ENCODE results near the gene PRAMEF1.
"Not testable (repeated sequence)": the region's sequence is repeated elsewhere in the genome, so short reads cannot be mapped to it uniquely, and the experiment has no call there.

The PRAMEF1 gene

GRCh38 chr1:12776801-12777557 is 14.2 kb upstream of the PRAMEF1 start:
- no peak for DNase-seq

- no peak for DNase-seq
Observed at GRCh38 chr1:12778061-12778460, 13.1 kb upstream of the PRAMEF1 start.

- DNase-seq: no peak
Observed at GRCh38 chr1:12778907-12779306, 12.3 kb upstream of the PRAMEF1 start.

- DNase-seq: not testable (repeated sequence)
Observed at GRCh38 chr1:12781488-12781887, 9.7 kb upstream of the PRAMEF1 start.

GRCh38 chr1:12783783-12784182 is 7.4 kb upstream of the PRAMEF1 start:
- not testable (repeated sequence) for DNase-seq

- DNase-seq: not testable (repeated sequence)
Observed at GRCh38 chr1:12784729-12785128, 6.5 kb upstream of the PRAMEF1 start.

DNA sequence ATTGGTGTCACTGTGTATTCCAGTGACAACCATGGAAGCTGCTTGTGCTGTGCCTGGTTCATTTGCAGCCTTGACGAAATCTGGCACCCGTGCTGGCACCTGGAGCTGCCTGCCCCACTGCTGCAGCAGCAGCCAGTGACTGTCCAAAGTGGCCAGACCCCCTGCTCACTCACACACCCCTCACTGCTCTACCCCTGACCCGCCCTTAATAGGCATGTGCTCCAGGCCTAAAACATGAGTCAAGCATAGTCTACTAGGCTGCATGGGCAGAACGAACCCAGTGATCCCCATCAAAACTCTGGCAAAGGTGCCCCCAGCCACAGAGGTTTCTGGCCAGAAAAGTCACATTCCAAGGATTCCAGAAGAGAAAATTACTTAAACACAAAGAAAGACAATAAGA is 7.7 kb downstream of the PRAMEF1 start:
- no peak for DNase-seq

DNA sequence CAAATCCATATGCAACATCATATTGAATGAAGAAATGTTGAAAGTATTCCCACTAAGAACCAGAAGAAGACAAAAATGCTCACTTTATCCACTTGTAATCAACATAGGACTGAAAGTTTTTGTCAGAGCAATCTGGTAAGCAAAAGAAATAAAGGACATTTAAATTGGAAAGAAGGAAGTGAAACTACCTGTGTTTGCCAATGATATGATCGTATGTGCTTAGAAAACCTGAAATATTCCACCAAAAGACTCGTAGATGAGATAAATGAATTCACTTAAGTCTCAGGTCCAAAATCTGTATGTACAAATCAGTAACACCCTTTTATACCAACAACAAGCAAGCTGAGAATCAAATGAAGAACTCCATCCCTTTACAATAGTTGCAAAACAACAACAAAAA is 8.5 kb downstream of the PRAMEF1 start:
- no peak for DNase-seq

- DNase-seq: no peak
Observed at GRCh38 chr1:12809933-12810332, 18.7 kb downstream of the PRAMEF1 start.

DNA sequence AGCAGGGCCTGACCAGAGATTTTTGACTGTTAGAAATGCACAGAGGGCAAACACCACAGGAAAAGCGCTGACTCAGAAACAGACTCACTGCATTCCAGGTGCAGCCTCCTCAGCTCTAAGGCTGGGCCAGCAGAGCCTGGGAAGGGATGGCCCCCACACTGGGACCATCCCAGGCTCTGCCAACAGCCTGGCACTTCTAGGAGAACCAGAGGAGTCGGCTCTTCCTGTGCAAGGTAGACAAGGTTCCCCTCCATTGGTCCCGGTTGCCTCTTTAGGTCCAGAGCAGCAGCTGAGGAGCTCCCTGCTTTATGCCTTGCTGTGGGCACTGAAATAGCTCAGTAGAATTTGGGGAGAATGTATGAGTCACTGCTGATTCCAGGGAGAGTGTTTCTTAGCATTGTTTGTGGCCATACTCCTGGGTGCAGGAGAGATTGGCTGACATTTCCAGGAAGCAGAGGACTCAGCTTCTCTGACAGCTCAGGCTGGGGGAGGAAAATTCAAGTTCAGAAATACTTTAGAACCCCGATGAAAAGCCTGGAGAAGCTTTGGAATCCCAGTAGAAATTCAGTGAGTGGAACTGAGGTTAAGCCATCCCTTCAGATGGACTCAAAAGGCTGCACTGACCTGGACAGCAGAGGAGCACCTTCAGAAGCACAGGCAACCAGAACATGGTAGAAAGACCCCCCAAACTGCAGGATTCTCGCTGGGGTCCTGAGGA is 19.7 kb downstream of the PRAMEF1 start:
- no peak for DNase-seq

DNA sequence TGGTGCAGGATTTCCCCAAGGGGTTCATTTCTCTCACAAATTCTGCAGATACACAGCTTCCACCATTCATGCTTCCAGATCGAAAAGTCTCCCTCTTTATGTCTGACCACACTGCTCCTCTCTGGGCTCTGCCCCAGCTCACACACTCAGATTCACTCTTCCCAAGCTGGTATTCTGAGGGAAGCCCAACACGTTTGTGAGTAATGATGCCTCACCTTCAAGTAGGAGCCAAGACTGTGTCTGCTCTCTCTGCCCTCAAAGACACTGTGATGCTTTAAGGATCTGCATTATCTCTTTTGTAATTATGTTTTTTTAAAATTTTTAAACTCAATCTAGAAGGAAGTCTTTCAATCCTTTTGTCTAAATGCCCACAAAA is 20.2 kb downstream of the PRAMEF1 start:
- no peak for DNase-seq

DNA sequence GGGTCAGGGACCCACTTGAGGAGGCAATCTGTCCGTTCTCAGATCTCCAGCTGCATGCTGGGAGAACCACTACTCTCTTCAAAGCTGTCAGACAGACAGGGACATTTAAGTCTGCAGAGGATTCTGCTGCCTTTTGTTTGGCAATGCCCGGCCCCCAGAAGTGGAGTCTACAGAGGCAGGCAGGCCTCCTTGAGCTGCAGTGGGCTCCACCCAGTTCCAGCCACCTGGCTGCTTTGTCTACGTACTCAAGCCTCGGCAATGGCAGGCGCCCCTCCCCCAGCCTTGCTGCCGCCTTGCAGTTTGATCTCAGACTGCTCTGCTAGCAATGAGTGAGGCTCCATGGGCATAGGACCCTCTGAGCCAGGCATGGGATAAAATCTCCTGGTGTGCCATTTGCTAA is 27.9 kb downstream of the PRAMEF1 start:
- not testable (repeated sequence) for DNase-seq

DNA sequence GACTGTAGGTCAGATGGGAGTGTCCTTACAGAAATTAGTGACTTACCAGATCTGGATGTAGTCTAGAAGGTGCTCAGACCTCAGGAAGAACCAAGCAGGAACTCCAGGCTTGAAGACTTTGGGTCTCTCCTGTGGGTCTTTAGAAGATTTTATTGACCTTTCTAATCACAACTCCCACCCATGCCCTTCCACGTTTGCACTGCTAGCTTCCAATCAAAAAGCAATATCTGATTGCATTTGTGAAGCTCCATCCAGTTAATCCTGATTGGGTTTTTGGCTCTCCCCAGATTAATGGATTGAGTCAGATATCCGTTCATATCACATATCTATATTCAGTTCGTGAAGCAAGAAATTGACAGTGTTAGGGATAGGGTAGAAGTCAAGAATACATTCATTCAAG is 40.1 kb downstream of the PRAMEF1 start, which contains the start of gene PRAMEF11:
Gene PRAMEF11, minus strand, starts transcription at position 101 of the 400 bp plus-strand sequence. CDS start 2,621 bp downstream, outside the sequence.
- DNase-seq: not testable (repeated sequence)

GRCh38 chr1:12833251-12833650 is 42.1 kb downstream of the PRAMEF1 start:
- not testable (repeated sequence) for DNase-seq

All from right forelimb (tissue), 1 donor.